ENCODE data around the gene COL1A2.

- TF ChIP-seq POLR2A (IDR thresholded peaks at IDR 0.05; ENCODE audit: low read depth, low read length): no peak
- no peak for TF ChIP-seq TAF1 (IDR thresholded peaks at IDR 0.05; ENCODE audit: borderline replicate concordance, low read depth, low read length)
Measured at GRCh38 chr7:94393246-94394108, 1.2 kb upstream of the COL1A2 start.
